GM12892 (cell line): Measurements from ENCODE around the gene LIPK.

Experiments used
- POLR2A ChIP-seq: IDR thresholded peaks from 2 replicates; pipeline ENCODE4 v1.6.1; 2011; ENCODE audit warnings: low read depth, low read length, control low read depth
- POLR2AphosphoS5 ChIP-seq: IDR thresholded peaks from 2 replicates; pipeline ENCODE4 v1.6.1; 2011; ENCODE audit warnings: low read depth, low read length, control low read depth
- TAF1 ChIP-seq: IDR thresholded peaks from 2 replicates; pipeline ENCODE4 v1.6.1; 2011; ENCODE audit warnings: low read depth, mild to moderate bottlenecking, control low read depth, low read length, borderline replicate concordance

GRCh38 chr10:88725798-88726197, 19.7 kb downstream of the LIPK start:
- TF ChIP-seq POLR2AphosphoS5 (no peak), POLR2A (no peak), TAF1 (no peak)
